Articular chondrocyte of knee joint (primary cell): Measurements from ENCODE around the gene AP1M2. TPM values are rescaled to one million over a fixed set of nuclear protein-coding genes. Genes with fewer than 3 reads are reported as not detected.

Experiments used
- small RNA-seq: library from RNA; depleted of rRNA; stranded (forward); fragments of <200 nt; gene quantifications from one replicate; pipeline ENCODE3, GENCODE V24; 2012
- total RNA-seq: library from RNA; depleted of rRNA; stranded (reverse); fragments of >200 nt; gene quantifications from 2 replicates; pipeline ENCODE4 v1.2.3, GENCODE V29; 2012

AP1M2 gene
- total RNA-seq = not detected in 2 replicates

GRCh38 chr19:10587022-10587838 lies at the start of gene AP1M2:
AP1M2 (minus strand) TSS chr19:10587312; CDS start chr19:10587231, 81 bp downstream.

GRCh38 chr19:10625003-10625761 lies 38.1 kb upstream of the AP1M2 start, which contains the start of gene SLC44A2:
SLC44A2 (plus strand) TSS chr19:10625553; CDS start chr19:10625634, 81 bp downstream.

GRCh38 chr19:10568826-10569651 lies 18.1 kb downstream of the AP1M2 start, which contains the start of gene CDKN2D:
CDKN2D (minus strand) TSS chr19:10568979; CDS start chr19:10568653, 326 bp downstream.

GRCh38 chr19:10565567-10566407 lies 21.3 kb downstream of the AP1M2 start, which contains the start of gene KRI1:
KRI1 (minus strand) TSS chr19:10566010; CDS start chr19:10565999, 11 bp downstream.

GRCh38 chr19:10543420-10544241 lies 43.5 kb downstream of the AP1M2 start, which contains the start of gene ATG4D:
ATG4D (plus strand) TSS chr19:10543904; CDS start chr19:10544091, 187 bp downstream.

Small RNA genes within 50 kb of the gene (small RNA-seq; reads per million reads assigned to genes)
- not detected for gene MIR1238
- not detected for gene RNU7-140P

Other genes starting within 250 kb of the AP1M2 start
- gene ICAM3, start 247.7 kb downstream of the AP1M2 start, total RNA-seq = 5.1 and 5.4 TPM in 2 replicates
- gene TYK2, start 206.7 kb downstream of the AP1M2 start, total RNA-seq = 41.3 and 46.0 TPM in 2 replicates
- 122 and 138 TPM in 2 replicates for gene CDC37, start 183.8 kb downstream of the AP1M2 start, total RNA-seq
- 5.3 and 6.8 TPM in 2 replicates for gene PDE4A, start 166.8 kb downstream of the AP1M2 start, total RNA-seq
- 51.2 and 55.7 TPM in 2 replicates for gene KEAP1, start 84.0 kb downstream of the AP1M2 start, total RNA-seq
- gene S1PR5, start 69.9 kb downstream of the AP1M2 start, total RNA-seq = under 0.01 and 0.13 TPM in 2 replicates
- 6.1 and 7.0 TPM in 2 replicates for gene ATG4D, start 43.4 kb downstream of the AP1M2 start, total RNA-seq
- 6.1 and 6.8 TPM in 2 replicates for gene KRI1, start 21.3 kb downstream of the AP1M2 start, total RNA-seq
- gene CDKN2D, start 18.3 kb downstream of the AP1M2 start, total RNA-seq = 3.7 and 3.8 TPM in 2 replicates
- gene SLC44A2, start 38.2 kb upstream of the AP1M2 start, total RNA-seq = 42.2 and 44.1 TPM in 2 replicates
- 92.3 and 109 TPM in 2 replicates for gene ILF3, start 67.0 kb upstream of the AP1M2 start, total RNA-seq
- gene QTRT1, start 114.1 kb upstream of the AP1M2 start, total RNA-seq = 20.4 and 23.8 TPM in 2 replicates
- 71.3 and 75.5 TPM in 2 replicates for gene DNM2, start 130.8 kb upstream of the AP1M2 start, total RNA-seq
- gene TMED1, start 248.9 kb upstream of the AP1M2 start, total RNA-seq = 30.8 and 32.1 TPM in 2 replicates